ENCODE results near the gene GGTLC2.

The GGTLC2 gene

GRCh38 chr22:22691716-22692701 lies 47.6 kb downstream of the GGTLC2 start:
- DNase-seq (ENCODE audit: low spot score), result no peak

GRCh38 chr22:22692707-22693530 lies 48.5 kb downstream of the GGTLC2 start:
- peak; percentile 69 for DNase-seq (ENCODE audit: low spot score)

GRCh38 chr22:22693531-22693884 lies 49.1 kb downstream of the GGTLC2 start:
- DNase-seq (ENCODE audit: low spot score), result no peak

- DNase-seq (ENCODE audit: low spot score), result no peak
Measured at GRCh38 chr22:22694106-22694505, 49.7 kb downstream of the GGTLC2 start.

- no peak for DNase-seq (ENCODE audit: low spot score)
Measured at GRCh38 chr22:22696104-22696503, 51.7 kb downstream of the GGTLC2 start.
